A673 (cell line): ENCODE measurements around the gene PRKCA. TPM values are rescaled to one million over a fixed set of nuclear protein-coding genes. Genes with fewer than 3 reads are reported as not detected.

Experiments
- BruUV-seq: library from RNA; stranded (reverse); fragments of 400-500 nt; replicated peaks from 2 replicates; lab custom pipeline; 2021; lab: Mats Ljungman, UMichigan
- CTCF ChIA-PET: fragments of 300-600 bp; sonication (Branson Sonifier 250); formaldehyde crosslinking; loops from one replicate; lab custom pipeline; 2022; ENCODE audit warnings: antibody characterized with exemption; lab: Charles Lee
- POLR2A ChIA-PET: fragments of 300-600 bp; sonication (Branson Sonifier 250); formaldehyde crosslinking; loops from one replicate; lab custom pipeline; 2022; ENCODE audit warnings: antibody characterized with exemption; ENCODE audit not compliant: low non-redundant PET; lab: Charles Lee
- DNase-seq: peaks from one replicate; pipeline ENCODE4 v3.0.0-alpha.2; 2015; ENCODE audit warnings: low spot score
- H3K27ac ChIP-seq: fragments of 200-600 bp; sonication (generic); 2 replicates; pipeline ENCODE4 v1.5.1; 2016; ENCODE audit warnings: mixed run types, low read depth, mild to moderate bottlenecking, mixed read lengths, antibody characterized with exemption, low read length; ENCODE audit not compliant: poor library complexity, severe bottlenecking
- H3K27me3 ChIP-seq: fragments of 200-600 bp; sonication (generic); replicated peaks from 2 replicates; pipeline ENCODE4 v1.6.1; 2017; ENCODE audit warnings: mixed run types, low read depth, mild to moderate bottlenecking, mixed read lengths, antibody characterized with exemption, low read length; ENCODE audit not compliant: insufficient read depth, poor library complexity
- H3K36me3 ChIP-seq: fragments of 200-600 bp; sonication (generic); 2 replicates; pipeline ENCODE4 v1.6.1; 2016; ENCODE audit warnings: mixed run types, mild to moderate bottlenecking, mixed read lengths, antibody characterized with exemption, low read length; ENCODE audit not compliant: insufficient read depth, poor library complexity, severe bottlenecking
- H3K4me1 ChIP-seq: fragments of 200-600 bp; sonication (generic); 2 replicates; pipeline ENCODE4 v1.6.1; 2017; ENCODE audit warnings: mixed run types, mild to moderate bottlenecking, mixed read lengths, antibody characterized with exemption, low read length; ENCODE audit not compliant: insufficient read depth, poor library complexity, severe bottlenecking
- H3K4me3 ChIP-seq: fragments of 200-600 bp; sonication (generic); 2 replicates; pipeline ENCODE4 v1.5.1; 2016; ENCODE audit warnings: low read depth, mixed run types, mild to moderate bottlenecking, mixed read lengths, low read length; ENCODE audit not compliant: poor library complexity, severe bottlenecking
- H3K9me3 ChIP-seq: fragments of 200-600 bp; sonication (generic); 2 replicates; pipeline ENCODE4 v1.6.1; 2016; ENCODE audit warnings: mixed run types, low read depth, mild to moderate bottlenecking, mixed read lengths, antibody characterized with exemption, low read length; ENCODE audit not compliant: poor library complexity, severe bottlenecking
- CTCF ChIP-seq: fragments of 300-800, 200-600 bp; sonication (generic); conservative IDR thresholded peaks from 2 replicates; pipeline ENCODE4 v1.5.1; 2017; ENCODE audit warnings: low read depth, mild to moderate bottlenecking, antibody characterized with exemption, low read length, moderate library complexity, mixed read lengths
- EZH2 ChIP-seq: fragments of 200-600 bp; sonication (generic); IDR thresholded peaks from 2 replicates; pipeline ENCODE4 v1.6.1; 2017; ENCODE audit warnings: borderline replicate concordance, low read depth, mild to moderate bottlenecking, mixed read lengths, antibody characterized with exemption, low read length; ENCODE audit not compliant: poor library complexity, severe bottlenecking
- intact Hi-C: fragments of 100-400 bp; cut with micrococcal nuclease; formaldehyde crosslinking; loops from one replicate; pipeline ENCODE4 v1.10.0; 2022; ENCODE audit not compliant: unreplicated experiment
- total RNA-seq: library from RNA; stranded (reverse); gene quantifications from 2 replicates; pipeline ENCODE4 v1.2.3, GENCODE V29; 2021

Gene PRKCA
- total RNA-seq, 1 experiment from 2014 or later: 16.3 TPM

GRCh38 chr17:66541461-66542128 is 239.2 kb downstream of the PRKCA start:
- DNase-seq: peak; percentile 71
- TF ChIP-seq EZH2 (no peak), CTCF (no peak)
- H3K4me3 ChIP-seq: no peak overlapping the region
- no peak overlapping the region for H3K27ac ChIP-seq
- peaks cover 11% of the 10 kb centered on the region for H3K9me3 ChIP-seq
- no peaks in the 10 kb centered on the region for H3K36me3 ChIP-seq
- H3K27me3 ChIP-seq: no peaks in the 10 kb centered on the region
- peaks cover 29% of the 10 kb centered on the region for H3K4me1 ChIP-seq
- intact Hi-C loops: loop anchor here (10.0 kb wide), 1 partner anchor 57 kb away; no protein-coding TSS in a partner anchor
- CTCF ChIA-PET: no interaction called here
- BruUV-seq: no TSS peak
- POLR2A ChIA-PET: no interaction called here

- H3K27ac ChIP-seq: peak overlapping the region; percentile 55
- no TSS peak for BruUV-seq
- H3K9me3 ChIP-seq: peaks cover 11% of the 10 kb centered on the region
- DNase-seq: peak; percentile 61
- ChIA-PET POLR2A (no interaction called here), CTCF (interaction anchor here (0.5 kb wide), 1 partner anchor 72 kb away, joined by 6 read pairs; no protein-coding TSS in a partner anchor)
- H3K4me1 ChIP-seq: peaks cover 29% of the 10 kb centered on the region
- H3K27me3 ChIP-seq: no peaks in the 10 kb centered on the region
- TF ChIP-seq EZH2 (no peak), CTCF (no peak)
- no peaks in the 10 kb centered on the region for H3K36me3 ChIP-seq
- H3K4me3 ChIP-seq: no peak overlapping the region
- intact Hi-C loops: loop anchor here (10.0 kb wide), 1 partner anchor 58 kb away; no protein-coding TSS in a partner anchor
Observed at GRCh38 chr17:66542129-66542966, 239.9 kb downstream of the PRKCA start.

- BruUV-seq: no TSS peak
- ChIA-PET CTCF (interaction anchor here (0.5 kb wide), 1 partner anchor 71 kb away, joined by 6 read pairs; no protein-coding TSS in a partner anchor), POLR2A (no interaction called here)
Observed at GRCh38 chr17:66542967-66543520, 240.6 kb downstream of the PRKCA start.

More at GRCh38 chr17:66542967-66543520, 240.6 kb downstream of the PRKCA start:
- intact Hi-C loops: loop anchor here (10.0 kb wide), 1 partner anchor 58 kb away; no protein-coding TSS in a partner anchor
- peak overlapping the region; percentile 55 for H3K27ac ChIP-seq
- peak; percentile 70 for DNase-seq
- TF ChIP-seq CTCF: no peak
- TF ChIP-seq EZH2: no peak
- H3K4me1 ChIP-seq: peaks cover 29% of the 10 kb centered on the region
- no peaks in the 10 kb centered on the region for H3K27me3 ChIP-seq
- no peak overlapping the region for H3K4me3 ChIP-seq
- H3K9me3 ChIP-seq: peaks cover 11% of the 10 kb centered on the region
- no peaks in the 10 kb centered on the region for H3K36me3 ChIP-seq
